K562 (cell line): ENCODE results near the gene YLPM1. TPM values are rescaled to one million over a fixed set of nuclear protein-coding genes. Genes with fewer than 3 reads are reported as not detected.

Source experiments
- CBX2 ChIP-seq: fragments of 200-600 bp; sonication (generic); IDR thresholded peaks from one replicate; pipeline ENCODE4 v1.6.1; 2012; ENCODE audit warnings: mild to moderate bottlenecking, low read length, inconsistent platforms; ENCODE audit not compliant: insufficient read depth, poor library complexity, severe bottlenecking
- CCAR2 ChIP-seq: fragments of 200-400 bp; formaldehyde crosslinking; IDR thresholded peaks from 2 replicates; pipeline ENCODE4 v1.6.1; 2017; ENCODE audit warnings: mild to moderate bottlenecking, low read depth, low read length
- CEBPG ChIP-seq, 3 experiments: fragments of 200-800 bp in 1 of 3; sonication (Bioruptor generic) in 1 of 3; sonication (generic) in 1 of 3; formaldehyde crosslinking in 1 of 3; IDR thresholded peaks in 2 of 3; conservative IDR thresholded peaks in 1 of 3; 2 replicates each; pipeline versions ENCODE4 v1.6.1 to v1.8.0; 2016 to 2022; ENCODE audit warnings: missing compliant biosample characterization in 2 of 3, missing genetic modification characterization in 2 of 3, mild to moderate bottlenecking in 1 of 3, missing genetic modification reagents in 1 of 3
- DDX20 ChIP-seq: fragments of 450-650 bp; IDR thresholded peaks from 2 replicates; pipeline ENCODE4 v1.6.1; 2016; ENCODE audit warnings: missing genetic modification characterization, low read depth, mild to moderate bottlenecking, missing compliant biosample characterization, moderate library complexity
- EP300 ChIP-seq: IDR thresholded peaks from 2 replicates; pipeline ENCODE4 v1.6.1; 2012; ENCODE audit warnings: low read length, improper control_type of control experiment
- ESRRA ChIP-seq: fragments of 450-650 bp; IDR thresholded peaks from 2 replicates; pipeline ENCODE4 v1.6.1; 2014; ENCODE audit warnings: low read depth, mild to moderate bottlenecking, moderate library complexity, borderline replicate concordance
- POLR3G ChIP-seq: IDR thresholded peaks from 2 replicates; pipeline ENCODE4 v1.6.1; 2011; ENCODE audit not compliant: insufficient read length, insufficient replicate concordance; ENCODE audit errors: extremely low read depth
- PTRF ChIP-seq: fragments of 450-650 bp; IDR thresholded peaks from 2 replicates; pipeline ENCODE4 v1.6.1; 2016; ENCODE audit warnings: mild to moderate bottlenecking, missing genetic modification characterization, missing compliant biosample characterization
- SMAD1 ChIP-seq: fragments of 150-350 bp; IDR thresholded peaks from 2 replicates; pipeline ENCODE4 v1.6.1; 2014; ENCODE audit warnings: low read length, low read depth; ENCODE audit not compliant: partially characterized antibody
- SMC3 ChIP-seq: conservative IDR thresholded peaks from 2 replicates; pipeline ENCODE4 v1.6.1; 2011; ENCODE audit warnings: low read depth, low read length, improper control_type of control experiment; ENCODE audit not compliant: insufficient read depth
- SP2 ChIP-seq: IDR thresholded peaks from 2 replicates; pipeline ENCODE4 v1.6.1; 2011; ENCODE audit warnings: mild to moderate bottlenecking, low read depth, low read length, moderate library complexity; ENCODE audit not compliant: poor library complexity, severe bottlenecking; ENCODE audit errors: extremely low read depth
- YY1 ChIP-seq, 3 experiments: IDR thresholded peaks; 2 replicates each; pipeline ENCODE4 v1.6.1; 2011; ENCODE audit warnings: low read length in 2 of 3, mild to moderate bottlenecking in 2 of 3, moderate library complexity in 2 of 3, borderline replicate concordance in 1 of 3, control low read depth in 1 of 3, low read depth in 1 of 3; ENCODE audit not compliant: insufficient read depth in 3 of 3, insufficient replicate concordance in 2 of 3, control insufficient read depth in 1 of 3, insufficient read length in 1 of 3; ENCODE audit errors: extremely low read depth in 1 of 3
- ZNF586 ChIP-seq: fragments of 450-650 bp; formaldehyde crosslinking; conservative IDR thresholded peaks from 2 replicates; pipeline ENCODE4 v1.4.0; 2020; ENCODE audit warnings: mild to moderate bottlenecking, moderate library complexity
- ZNF76 ChIP-seq: fragments of 250-450 bp; sonication (Bioruptor Pico); IDR thresholded peaks from 2 replicates; pipeline ENCODE4 v1.4.0; 2020; ENCODE audit warnings: mild to moderate bottlenecking, moderate library complexity, borderline replicate concordance
- polyA plus RNA-seq, 8 experiments: library from polyadenylated mRNA; depleted of rRNA in 4 of 8; stranded (reverse) in 5 of 8; unstranded in 3 of 8; fragments of >200 nt; fragmentation: Nextera tagmentation in 2 of 8; fragmentation: Illumina TruSeq in 1 of 8; extraction: Ambion mirVana in 2 of 8; extraction: Trizol in 1 of 8; gene quantifications; 2 replicates each; pipeline versions ENCODE4 v1.2.1 to v1.2.3, GENCODE V29; 2011 to 2014; ENCODE audit warnings: inconsistent platforms in 1 of 8, missing spikeins in 1 of 8
- total RNA-seq, 7 experiments: library from RNA; depleted of rRNA in 6 of 7; stranded (reverse); fragments of >200 nt in 6 of 7; fragmentation: Illumina TruSeq in 2 of 7; extraction: Trizol in 2 of 7; gene quantifications; 2 replicates each; pipeline versions ENCODE4 v1.2.1 to v1.2.3, GENCODE V29; 2011 to 2021; ENCODE audit warnings: low replicate concordance in 1 of 7
- TF ChIP-seq, protein P1 (sequence below): sonication (generic); formaldehyde crosslinking; IDR thresholded peaks from 2 replicates; pipeline ENCODE4 v1.8.1; 2022; ENCODE audit warnings: missing genetic modification reagents
- TF ChIP-seq, protein P2 (sequence below), 3 experiments: fragments of 200-800 bp in 1 of 3; fragments of 250-450 bp in 1 of 3; fragments of 450-650 bp in 1 of 3; sonication (Bioruptor Pico) in 1 of 3; sonication (Bioruptor generic) in 1 of 3; formaldehyde crosslinking in 1 of 3; IDR thresholded peaks; 2 replicates each; pipeline versions ENCODE4 v1.6.1 to v1.8.0; 2016 to 2022; ENCODE audit warnings: mild to moderate bottlenecking in 2 of 3, missing genetic modification characterization in 2 of 3, missing compliant biosample characterization in 1 of 3, moderate library complexity in 1 of 3
- TF ChIP-seq, protein P3 (sequence below): fragments of 450-650 bp; formaldehyde crosslinking; conservative IDR thresholded peaks from 2 replicates; pipeline ENCODE4 v1.4.0; 2022; ENCODE audit warnings: mild to moderate bottlenecking, missing genetic modification characterization

YLPM1 gene
- total and polyA plus RNA-seq, 9 of the 15 experiments (the other 6 are each of a cell fraction or from before 2014, with no cell fraction given) = 7.2 to 32.7 (median 14.6) TPM

DNA sequence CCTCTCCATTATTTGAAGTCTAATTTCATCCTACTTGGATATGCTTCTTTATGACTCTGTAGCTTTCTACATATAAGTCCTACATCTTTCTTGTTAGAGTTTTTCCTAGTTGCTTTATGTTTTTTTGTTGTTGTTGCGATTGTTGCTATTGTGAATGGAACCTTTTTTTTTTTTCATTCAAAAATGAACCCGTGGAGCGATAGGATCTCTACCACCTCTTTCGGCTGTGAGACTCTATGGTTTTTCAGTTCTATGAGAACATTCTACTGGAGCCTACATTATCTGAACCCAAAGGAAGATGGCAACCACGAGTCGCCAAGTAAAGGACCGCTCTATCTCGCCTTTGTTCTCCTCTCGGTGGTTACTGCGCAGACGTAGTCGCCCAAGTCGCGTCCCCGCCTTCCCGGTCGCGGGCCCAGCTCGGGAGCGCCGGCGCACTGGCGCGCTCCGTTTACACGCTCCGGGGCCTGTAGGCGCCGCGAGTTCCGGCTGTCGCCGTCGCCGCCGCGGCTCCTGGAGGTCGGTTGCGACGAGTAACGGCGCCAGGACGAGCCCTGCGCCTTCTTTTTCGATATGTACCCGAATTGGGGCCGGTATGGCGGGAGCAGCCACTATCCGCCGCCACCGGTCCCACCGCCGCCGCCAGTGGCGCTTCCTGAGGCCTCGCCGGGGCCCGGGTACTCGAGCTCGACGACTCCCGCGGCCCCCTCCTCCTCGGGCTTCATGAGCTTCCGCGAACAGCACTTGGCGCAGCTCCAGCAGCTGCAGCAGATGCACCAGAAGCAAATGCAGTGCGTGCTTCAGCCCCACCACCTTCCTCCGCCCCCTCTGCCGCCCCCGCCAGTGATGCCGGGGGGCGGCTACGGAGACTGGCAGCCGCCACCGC, at the start of gene YLPM1 (continued):
- no peak for TF ChIP-seq EP300
- no peak for TF ChIP-seq ZNF586
- TF ChIP-seq, protein P1, sequence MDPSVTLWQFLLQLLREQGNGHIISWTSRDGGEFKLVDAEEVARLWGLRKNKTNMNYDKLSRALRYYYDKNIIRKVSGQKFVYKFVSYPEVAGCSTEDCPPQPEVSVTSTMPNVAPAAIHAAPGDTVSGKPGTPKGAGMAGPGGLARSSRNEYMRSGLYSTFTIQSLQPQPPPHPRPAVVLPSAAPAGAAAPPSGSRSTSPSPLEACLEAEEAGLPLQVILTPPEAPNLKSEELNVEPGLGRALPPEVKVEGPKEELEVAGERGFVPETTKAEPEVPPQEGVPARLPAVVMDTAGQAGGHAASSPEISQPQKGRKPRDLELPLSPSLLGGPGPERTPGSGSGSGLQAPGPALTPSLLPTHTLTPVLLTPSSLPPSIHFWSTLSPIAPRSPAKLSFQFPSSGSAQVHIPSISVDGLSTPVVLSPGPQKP (CRISPR knock-in tag) = no peak
- TF ChIP-seq, protein P2, sequence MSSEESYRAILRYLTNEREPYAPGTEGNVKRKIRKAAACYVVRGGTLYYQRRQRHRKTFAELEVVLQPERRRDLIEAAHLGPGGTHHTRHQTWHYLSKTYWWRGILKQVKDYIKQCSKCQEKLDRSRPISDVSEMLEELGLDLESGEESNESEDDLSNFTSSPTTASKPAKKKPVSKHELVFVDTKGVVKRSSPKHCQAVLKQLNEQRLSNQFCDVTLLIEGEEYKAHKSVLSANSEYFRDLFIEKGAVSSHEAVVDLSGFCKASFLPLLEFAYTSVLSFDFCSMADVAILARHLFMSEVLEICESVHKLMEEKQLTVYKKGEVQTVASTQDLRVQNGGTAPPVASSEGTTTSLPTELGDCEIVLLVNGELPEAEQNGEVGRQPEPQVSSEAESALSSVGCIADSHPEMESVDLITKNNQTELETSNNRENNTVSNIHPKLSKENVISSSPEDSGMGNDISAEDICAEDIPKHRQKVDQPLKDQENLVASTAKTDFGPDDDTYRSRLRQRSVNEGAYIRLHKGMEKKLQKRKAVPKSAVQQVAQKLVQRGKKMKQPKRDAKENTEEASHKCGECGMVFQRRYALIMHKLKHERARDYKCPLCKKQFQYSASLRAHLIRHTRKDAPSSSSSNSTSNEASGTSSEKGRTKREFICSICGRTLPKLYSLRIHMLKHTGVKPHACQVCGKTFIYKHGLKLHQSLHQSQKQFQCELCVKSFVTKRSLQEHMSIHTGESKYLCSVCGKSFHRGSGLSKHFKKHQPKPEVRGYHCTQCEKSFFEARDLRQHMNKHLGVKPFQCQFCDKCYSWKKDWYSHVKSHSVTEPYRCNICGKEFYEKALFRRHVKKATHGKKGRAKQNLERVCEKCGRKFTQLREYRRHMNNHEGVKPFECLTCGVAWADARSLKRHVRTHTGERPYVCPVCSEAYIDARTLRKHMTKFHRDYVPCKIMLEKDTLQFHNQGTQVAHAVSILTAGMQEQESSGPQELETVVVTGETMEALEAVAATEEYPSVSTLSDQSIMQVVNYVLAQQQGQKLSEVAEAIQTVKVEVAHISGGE (CRISPR knock-in tag; IDR thresholded peaks at IDR 0.05) = 0 out of 6 replicates have a peak, but pooled peaks of 1 of the 3 experiments have one; percentile 27
- peak; percentile 91 for TF ChIP-seq SP2
- no peak for TF ChIP-seq CCAR2
- TF ChIP-seq ESRRA = no peak
- TF ChIP-seq DDX20 (tag) = no peak
- no peak for TF ChIP-seq SMC3
- TF ChIP-seq PTRF (tag) = no peak
- peak in 1 of 3 experiments; percentile 51 for TF ChIP-seq YY1 (IDR thresholded peaks at IDR 0.05; ENCODE audit: borderline replicate concordance in 1 of 3, control insufficient read depth in 1 of 3, extremely low read depth in 1 of 3, insufficient read depth in 3 of 3, insufficient read length in 1 of 3, insufficient replicate concordance in 2 of 3, low read depth in 1 of 3, low read length in 2 of 3)
- no peak for TF ChIP-seq ZNF76 (CRISPR knock-in tag)
- no peak for TF ChIP-seq CEBPG (CRISPR knock-in tag; IDR thresholded peaks at IDR 0.05)
- no peak for TF ChIP-seq CEBPG (tag; conservative IDR thresholded peaks at IDR 0.05 in 1 of 2, IDR thresholded peaks at IDR 0.05 in 1 of 2)
- TF ChIP-seq POLR3G = no peak
- no peak for TF ChIP-seq CBX2
- TF ChIP-seq, protein P3, sequence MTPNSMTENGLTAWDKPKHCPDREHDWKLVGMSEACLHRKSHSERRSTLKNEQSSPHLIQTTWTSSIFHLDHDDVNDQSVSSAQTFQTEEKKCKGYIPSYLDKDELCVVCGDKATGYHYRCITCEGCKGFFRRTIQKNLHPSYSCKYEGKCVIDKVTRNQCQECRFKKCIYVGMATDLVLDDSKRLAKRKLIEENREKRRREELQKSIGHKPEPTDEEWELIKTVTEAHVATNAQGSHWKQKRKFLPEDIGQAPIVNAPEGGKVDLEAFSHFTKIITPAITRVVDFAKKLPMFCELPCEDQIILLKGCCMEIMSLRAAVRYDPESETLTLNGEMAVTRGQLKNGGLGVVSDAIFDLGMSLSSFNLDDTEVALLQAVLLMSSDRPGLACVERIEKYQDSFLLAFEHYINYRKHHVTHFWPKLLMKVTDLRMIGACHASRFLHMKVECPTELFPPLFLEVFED (CRISPR knock-in tag) = no peak
- TF ChIP-seq SMAD1 = no peak
